ENCODE measurements around the gene AGER.

Gene AGER

GRCh38 chr6:32158052-32158451 is 26.0 kb downstream of the AGER start:
- no peak for TF ChIP-seq CTCF (IDR thresholded peaks at IDR 0.05; ENCODE audit: unreplicated experiment in 3 of 3)
- H3K27ac Mint-ChIP-seq, result no peak overlapping the region
- H3K27me3 Mint-ChIP-seq (ENCODE audit: low read depth), result no peaks in the 10 kb centered on the region
- H3K4me1 Mint-ChIP-seq, result peaks cover 24% of the 10 kb centered on the region
- no peaks in the 10 kb centered on the region for H3K9me3 Mint-ChIP-seq
- peaks cover 45% of the 10 kb centered on the region for H3K36me3 Mint-ChIP-seq (ENCODE audit: low read depth)
- H3K4me3 Mint-ChIP-seq, result peak overlapping the region in 1 of 3 experiments; percentile 64

GRCh38 chr6:32156891-32157290 is 27.2 kb downstream of the AGER start:
- no peak for TF ChIP-seq CTCF (IDR thresholded peaks at IDR 0.05; ENCODE audit: unreplicated experiment in 3 of 3)
- Mint-ChIP-seq H3K4me1 (peaks cover 35% of the 10 kb centered on the region), H3K27me3 (ENCODE audit: low read depth) (peaks cover 4% of the 10 kb centered on the region), H3K27ac (no peak overlapping the region), H3K4me3 (no peak overlapping the region), H3K9me3 (no peaks in the 10 kb centered on the region), H3K36me3 (ENCODE audit: low read depth) (peaks cover 33% of the 10 kb centered on the region)

GRCh38 chr6:32154514-32155161 is 29.4 kb downstream of the AGER start:
- peaks cover 52% of the 10 kb centered on the region for H3K4me1 Mint-ChIP-seq
- peak overlapping the region; percentile 93 to 98 (median 98) for H3K27ac Mint-ChIP-seq
- peaks cover 14% of the 10 kb centered on the region for H3K27me3 Mint-ChIP-seq (ENCODE audit: low read depth)
- peaks cover 29% of the 10 kb centered on the region for H3K36me3 Mint-ChIP-seq (ENCODE audit: low read depth)
- H3K9me3 Mint-ChIP-seq, result no peaks in the 10 kb centered on the region
- TF ChIP-seq CTCF (IDR thresholded peaks at IDR 0.05; ENCODE audit: unreplicated experiment in 3 of 3), result peak; percentile 53 to 60 (median 56)
- peak overlapping the region; percentile 98 for H3K4me3 Mint-ChIP-seq

DNA sequence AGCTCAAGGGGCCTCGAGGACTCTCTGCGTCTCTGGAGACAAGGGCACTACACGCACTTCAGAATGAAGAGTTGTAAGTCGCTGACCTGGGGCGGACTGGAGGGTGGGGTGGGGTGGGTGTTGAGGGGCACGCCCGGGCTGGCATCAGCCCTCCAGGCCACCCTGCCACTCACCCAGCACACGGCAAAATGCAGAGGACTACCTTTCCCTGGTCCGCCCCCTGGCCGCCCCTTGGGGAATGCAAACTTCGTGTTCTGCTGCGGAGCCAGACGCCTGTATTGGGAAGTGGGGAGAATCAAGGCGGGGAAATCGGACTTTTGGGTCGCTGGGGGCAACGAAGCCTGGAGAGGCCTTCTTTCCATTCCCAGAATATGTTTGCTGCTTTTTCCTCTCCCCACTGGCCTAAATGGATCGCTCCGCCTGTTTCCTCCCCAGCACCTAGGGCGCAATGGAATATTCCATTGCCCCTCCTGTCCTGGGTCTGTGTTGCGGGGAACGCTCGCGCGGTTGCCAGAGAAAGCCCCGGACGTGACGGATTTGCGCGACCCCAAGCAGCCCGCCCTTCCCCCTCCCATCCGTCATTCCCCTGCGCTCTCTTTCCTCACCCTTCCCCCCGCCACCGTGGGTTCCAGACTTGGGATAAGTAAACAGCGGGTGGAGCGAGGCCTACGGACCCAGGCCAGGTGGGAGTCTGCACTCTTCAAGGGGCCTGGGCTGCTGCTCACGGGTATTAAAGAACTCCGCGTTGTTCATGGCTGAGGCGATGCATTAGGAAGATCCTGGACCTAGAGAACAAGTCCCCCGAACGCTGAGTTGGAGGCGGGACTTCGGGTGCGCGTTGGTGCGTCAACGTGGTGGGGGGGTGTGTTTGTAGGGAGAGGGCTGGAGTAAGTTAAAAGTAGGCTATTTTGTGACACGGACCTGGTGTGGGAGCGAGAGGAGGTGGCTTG is 30.2 kb downstream of the AGER start, which contains the start of gene PPT2:
PPT2 (plus strand) TSS at position 578 of the 950 bp plus-strand sequence. CDS start 454 bp downstream, outside the sequence.
- TF ChIP-seq CTCF (IDR thresholded peaks at IDR 0.05; ENCODE audit: unreplicated experiment in 3 of 3), result peak in 2 of 3 experiments; percentile 19 to 29
- Mint-ChIP-seq H3K36me3 (ENCODE audit: low read depth) (peaks cover 22% of the 10 kb centered on the region), H3K4me1 (peaks cover 52% of the 10 kb centered on the region), H3K27me3 (ENCODE audit: low read depth) (peaks cover 14% of the 10 kb centered on the region), H3K4me3 (peak within 1 kb of the TSS; percentile 98), H3K9me3 (no peaks in the 10 kb centered on the region), H3K27ac (peak within 1 kb of the TSS; percentile 93 to 98 (median 98))

DNA sequence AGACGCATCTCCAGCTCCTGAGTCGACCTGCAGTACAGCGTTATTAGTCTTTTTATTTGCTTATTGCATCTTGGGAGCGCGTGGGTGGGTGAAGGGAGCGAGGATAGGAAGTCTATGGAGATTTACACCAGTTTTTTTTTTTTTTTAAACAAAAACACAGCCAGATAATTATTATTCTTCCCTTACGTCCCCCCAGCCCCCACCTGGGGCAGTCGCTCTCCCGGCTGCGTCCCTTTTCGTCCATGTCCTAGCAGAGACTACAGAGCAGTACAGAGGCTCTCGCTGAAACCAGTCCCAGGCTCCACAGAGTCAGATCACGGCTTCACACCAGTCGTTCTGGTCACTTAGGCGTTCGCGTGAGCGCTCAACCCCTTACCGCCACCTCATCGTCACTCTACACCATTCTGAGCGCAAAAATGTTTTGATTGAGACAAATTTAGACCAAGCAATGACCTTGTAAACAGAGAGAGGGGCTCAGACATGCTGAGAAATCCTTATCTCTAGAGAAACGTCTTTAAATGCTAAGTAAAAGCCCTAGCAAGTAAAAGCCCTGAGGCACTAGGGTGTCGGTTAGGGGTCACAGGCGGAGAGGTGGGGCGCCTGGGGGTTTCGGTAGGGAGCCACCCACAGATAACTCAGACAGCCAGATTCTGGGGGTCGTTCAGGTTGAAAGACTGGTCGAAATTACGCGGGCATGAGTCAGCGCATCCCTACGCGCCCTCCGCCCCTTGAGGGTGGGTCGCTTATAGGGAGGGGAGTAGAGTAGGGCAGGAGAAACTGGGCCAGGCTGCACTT is 31.1 kb downstream of the AGER start:
- Mint-ChIP-seq H3K27me3 (ENCODE audit: low read depth) (peaks cover 14% of the 10 kb centered on the region), H3K27ac (peak overlapping the region; percentile 93 to 98 (median 98)), H3K4me1 (peaks cover 52% of the 10 kb centered on the region), H3K36me3 (ENCODE audit: low read depth) (peaks cover 20% of the 10 kb centered on the region), H3K4me3 (peak overlapping the region; percentile 98), H3K9me3 (no peaks in the 10 kb centered on the region)
- no peak for TF ChIP-seq CTCF (IDR thresholded peaks at IDR 0.05; ENCODE audit: unreplicated experiment in 3 of 3)
